ENCODE data around the gene MADD. TPM values are rescaled to one million over a fixed set of nuclear protein-coding genes. Genes with fewer than 3 reads are reported as not detected.

Gene MADD
- polyA plus RNA-seq, 1 donor from 2014 or later: 66.9 TPM

GRCh38 chr11:47270331-47271271 lies 668 bp downstream of the MADD start:
- H3K27me3 ChIP-seq (ENCODE audit: insufficient read depth, low read depth, low read length): no peaks in the 10 kb centered on the region
- H4K20me1 ChIP-seq (ENCODE audit: insufficient read depth): peaks cover 3% of the 10 kb centered on the region
- H3K4me3 ChIP-seq (ENCODE audit: low read length): peak overlapping the region; percentile 75
- TF ChIP-seq RAD21 (conservative IDR thresholded peaks at IDR 0.05) (peak; percentile 38), TAF1 (IDR thresholded peaks at IDR 0.05; ENCODE audit: low read depth) (no peak), CTCF (IDR thresholded peaks at IDR 0.05; ENCODE audit: poor library complexity, severe bottlenecking) (peak; percentile 42), POLR2AphosphoS5 (IDR thresholded peaks at IDR 0.05) (peak; percentile 53), MXI1 (conservative IDR thresholded peaks at IDR 0.05; ENCODE audit: poor library complexity, severe bottlenecking) (no peak), EP300 (conservative IDR thresholded peaks at IDR 0.05; ENCODE audit: poor library complexity, severe bottlenecking) (no peak), SMC3 (conservative IDR thresholded peaks at IDR 0.05; ENCODE audit: poor library complexity) (peak; percentile 41)
- peak overlapping the region; percentile 76 for H3K4me2 ChIP-seq (ENCODE audit: low read length)
- peaks cover 40% of the 10 kb centered on the region for H3K79me2 ChIP-seq (replicated peaks; ENCODE audit: insufficient read depth, low read length)
- H3K9me2 ChIP-seq (ENCODE audit: insufficient read depth, low read length): no peaks in the 10 kb centered on the region
- H2AFZ ChIP-seq (ENCODE audit: low read depth, low read length): peak overlapping the region; percentile 16
- peak overlapping the region; percentile 77 for H3K27ac ChIP-seq (ENCODE audit: low read length)
- H3K9me3 ChIP-seq (ENCODE audit: low read length): no peaks in the 10 kb centered on the region
- peaks cover 7% of the 10 kb centered on the region for H3K36me3 ChIP-seq (ENCODE audit: insufficient read depth, low read length)
- H3F3A ChIP-seq (ENCODE audit: insufficient read depth, low read length, poor library complexity, severe bottlenecking): peaks cover 4% of the 10 kb centered on the region
- peak overlapping the region; percentile 84 for H3K9ac ChIP-seq (ENCODE audit: low read length)

GRCh38 chr11:47271328-47271727 lies 1.4 kb downstream of the MADD start:
- TF ChIP-seq POLR2AphosphoS5 (IDR thresholded peaks at IDR 0.05) (no peak), RAD21 (conservative IDR thresholded peaks at IDR 0.05) (no peak), SMC3 (conservative IDR thresholded peaks at IDR 0.05; ENCODE audit: poor library complexity) (no peak), EP300 (conservative IDR thresholded peaks at IDR 0.05; ENCODE audit: poor library complexity, severe bottlenecking) (no peak), CTCF (IDR thresholded peaks at IDR 0.05; ENCODE audit: poor library complexity, severe bottlenecking) (no peak), REST (IDR thresholded peaks at IDR 0.05; ENCODE audit: borderline replicate concordance) (no peak), MXI1 (conservative IDR thresholded peaks at IDR 0.05; ENCODE audit: poor library complexity, severe bottlenecking) (no peak), EZH2 (IDR thresholded peaks at IDR 0.05; ENCODE audit: borderline replicate concordance, insufficient read depth, low read length, poor library complexity, severe bottlenecking) (no peak), TAF1 (IDR thresholded peaks at IDR 0.05; ENCODE audit: low read depth) (no peak)
- peak overlapping the region; percentile 16 for H2AFZ ChIP-seq (ENCODE audit: low read depth, low read length)
- H3K4me2 ChIP-seq (ENCODE audit: low read length): peak overlapping the region; percentile 76
- H3K27ac ChIP-seq (ENCODE audit: low read length): peak overlapping the region; percentile 77
- H3K79me2 ChIP-seq (replicated peaks; ENCODE audit: insufficient read depth, low read length): peaks cover 40% of the 10 kb centered on the region
- H3K36me3 ChIP-seq (ENCODE audit: insufficient read depth, low read length): peaks cover 7% of the 10 kb centered on the region
- H3K27me3 ChIP-seq (ENCODE audit: insufficient read depth, low read depth, low read length): no peaks in the 10 kb centered on the region
- H3K4me3 ChIP-seq (ENCODE audit: low read length): peak overlapping the region; percentile 75
- H3K9ac ChIP-seq (ENCODE audit: low read length): peak overlapping the region; percentile 84
- no peaks in the 10 kb centered on the region for H3K9me2 ChIP-seq (ENCODE audit: insufficient read depth, low read length)
- H4K20me1 ChIP-seq (ENCODE audit: insufficient read depth): peaks cover 3% of the 10 kb centered on the region
- H3F3A ChIP-seq (ENCODE audit: insufficient read depth, low read length, poor library complexity, severe bottlenecking): peaks cover 4% of the 10 kb centered on the region
- H3K9me3 ChIP-seq (ENCODE audit: low read length): no peaks in the 10 kb centered on the region
